WI38 (cell line): Measurements from ENCODE around the gene HIC1.
A peak's percentile ranks its signal among the peaks of the same experiment; 100 is the strongest.

Experiments
- H3K4me3 ChIP-seq: 2 replicates; pipeline ENCODE4 v1.5.1; 2011; ENCODE audit warnings: low read depth, mild to moderate bottlenecking, control low read depth, low read length
- TF ChIP-seq, protein P1 (sequence below): IDR thresholded peaks from 2 replicates; pipeline ENCODE4 v1.5.1; 2012; ENCODE audit warnings: low read depth, mild to moderate bottlenecking, control low read depth, low read length

HIC1 gene

DNA sequence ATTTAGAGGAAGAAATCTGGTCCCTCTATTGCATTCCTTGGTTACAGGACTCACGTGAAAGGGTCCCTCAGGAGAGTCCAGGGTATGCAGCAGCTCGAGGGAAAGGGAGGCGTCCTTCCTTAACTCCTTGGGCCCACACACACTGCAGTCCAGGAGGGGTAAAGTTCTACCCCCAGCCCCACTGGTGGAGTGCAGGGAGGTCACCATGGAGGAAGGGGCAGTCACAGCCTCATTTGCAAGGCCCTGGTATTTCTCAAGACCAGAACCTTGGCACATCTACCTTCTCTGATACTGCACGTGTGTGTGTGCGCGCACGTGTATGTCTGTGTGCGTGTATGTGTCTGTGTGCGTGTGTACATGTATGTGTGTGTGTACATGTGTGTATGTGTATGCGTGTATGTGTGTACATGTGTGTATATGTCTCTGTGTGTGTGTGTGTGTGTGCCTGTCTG, 11.1 kb downstream of the HIC1 start:
- no peak overlapping the region for H3K4me3 ChIP-seq
- TF ChIP-seq, protein P1, sequence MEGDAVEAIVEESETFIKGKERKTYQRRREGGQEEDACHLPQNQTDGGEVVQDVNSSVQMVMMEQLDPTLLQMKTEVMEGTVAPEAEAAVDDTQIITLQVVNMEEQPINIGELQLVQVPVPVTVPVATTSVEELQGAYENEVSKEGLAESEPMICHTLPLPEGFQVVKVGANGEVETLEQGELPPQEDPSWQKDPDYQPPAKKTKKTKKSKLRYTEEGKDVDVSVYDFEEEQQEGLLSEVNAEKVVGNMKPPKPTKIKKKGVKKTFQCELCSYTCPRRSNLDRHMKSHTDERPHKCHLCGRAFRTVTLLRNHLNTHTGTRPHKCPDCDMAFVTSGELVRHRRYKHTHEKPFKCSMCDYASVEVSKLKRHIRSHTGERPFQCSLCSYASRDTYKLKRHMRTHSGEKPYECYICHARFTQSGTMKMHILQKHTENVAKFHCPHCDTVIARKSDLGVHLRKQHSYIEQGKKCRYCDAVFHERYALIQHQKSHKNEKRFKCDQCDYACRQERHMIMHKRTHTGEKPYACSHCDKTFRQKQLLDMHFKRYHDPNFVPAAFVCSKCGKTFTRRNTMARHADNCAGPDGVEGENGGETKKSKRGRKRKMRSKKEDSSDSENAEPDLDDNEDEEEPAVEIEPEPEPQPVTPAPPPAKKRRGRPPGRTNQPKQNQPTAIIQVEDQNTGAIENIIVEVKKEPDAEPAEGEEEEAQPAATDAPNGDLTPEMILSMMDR, result no peak

DNA sequence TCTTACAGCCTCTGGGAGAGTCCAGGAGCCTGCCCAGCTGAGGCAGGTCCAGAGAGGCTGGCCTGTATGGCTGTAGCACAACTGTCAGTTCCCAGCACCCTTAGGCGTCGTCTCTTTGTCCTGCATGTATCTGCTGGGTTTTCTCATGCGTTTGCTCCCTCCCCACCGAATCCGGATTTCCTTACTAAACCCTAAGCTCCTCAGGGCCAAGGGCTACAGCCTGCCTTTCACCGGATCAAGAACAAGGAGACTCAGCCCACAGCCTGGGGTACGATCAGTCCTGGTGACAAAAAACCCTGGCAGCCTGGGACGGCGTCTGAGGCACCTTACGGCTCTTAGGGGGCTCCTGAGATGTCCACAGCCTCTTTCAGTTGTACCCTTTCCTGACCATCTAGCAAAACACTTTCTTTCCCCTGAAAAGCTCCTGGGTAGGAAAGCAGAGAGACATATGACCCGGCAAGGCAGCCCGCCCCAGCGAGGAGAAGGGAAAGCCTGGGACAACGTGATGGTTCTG, 12.2 kb downstream of the HIC1 start:
- TF ChIP-seq, protein P1, result no peak
- no peak overlapping the region for H3K4me3 ChIP-seq

GRCh38 chr17:2067608-2068024, 12.7 kb downstream of the HIC1 start:
- H3K4me3 ChIP-seq, result no peak overlapping the region
- TF ChIP-seq, protein P1, result no peak

DNA sequence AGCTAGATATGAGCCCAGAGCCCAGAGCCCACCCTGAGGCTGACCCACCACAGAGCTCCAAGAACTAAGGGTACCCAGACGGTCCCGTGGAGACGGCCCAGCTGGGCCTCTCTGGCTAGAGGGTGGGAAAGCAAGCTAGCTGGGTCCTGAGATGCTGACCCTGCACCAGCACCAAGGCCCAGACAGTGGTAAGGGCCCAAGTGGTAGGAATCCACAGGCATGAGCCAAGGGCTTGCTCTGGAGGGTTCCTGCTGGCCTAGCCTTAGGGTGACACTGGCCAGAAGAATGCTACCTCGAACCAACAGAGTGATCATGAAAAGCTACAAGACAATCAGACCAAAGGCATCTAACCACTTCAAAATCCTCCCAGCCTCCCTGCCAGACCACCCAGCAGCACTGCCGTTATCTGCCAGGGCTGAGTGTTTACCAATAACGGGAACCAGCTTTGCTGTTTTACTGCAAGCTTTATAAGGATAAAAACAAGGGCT, 13.2 kb downstream of the HIC1 start:
- TF ChIP-seq, protein P1, result peak; percentile 20; the same call in 1 of the 2 replicates

DNA sequence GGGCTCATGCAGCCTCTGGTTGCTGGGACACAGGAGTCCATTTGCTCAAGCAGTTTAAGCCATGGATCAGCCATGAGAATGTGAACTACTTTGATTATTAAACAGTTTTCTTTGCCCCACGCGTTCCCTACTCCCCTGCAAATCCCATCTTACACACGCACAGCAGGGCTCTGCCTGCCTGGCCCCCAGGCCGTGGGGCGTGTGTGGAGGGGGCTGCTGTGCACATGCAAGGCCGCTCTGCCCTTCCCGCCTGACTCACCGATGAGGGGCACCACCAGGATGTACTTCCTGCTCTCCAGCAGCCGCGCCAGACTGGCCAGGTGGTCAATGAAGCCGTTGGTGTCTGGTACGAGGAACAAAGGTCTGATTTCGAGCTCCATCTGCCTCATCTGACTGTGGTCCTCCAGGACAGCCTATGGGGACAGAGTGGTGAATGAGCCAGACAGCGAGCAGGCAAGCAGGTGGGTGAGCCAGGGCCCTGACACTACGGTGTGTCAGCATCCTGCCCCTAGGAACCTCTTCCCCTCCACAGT, 13.7 kb downstream of the HIC1 start:
- H3K4me3 ChIP-seq, result no peak overlapping the region
- TF ChIP-seq, protein P1, result no peak

More for the DNA sequence above, 13.2 kb downstream of the HIC1 start:
- H3K4me3 ChIP-seq, result no peak overlapping the region

DNA sequence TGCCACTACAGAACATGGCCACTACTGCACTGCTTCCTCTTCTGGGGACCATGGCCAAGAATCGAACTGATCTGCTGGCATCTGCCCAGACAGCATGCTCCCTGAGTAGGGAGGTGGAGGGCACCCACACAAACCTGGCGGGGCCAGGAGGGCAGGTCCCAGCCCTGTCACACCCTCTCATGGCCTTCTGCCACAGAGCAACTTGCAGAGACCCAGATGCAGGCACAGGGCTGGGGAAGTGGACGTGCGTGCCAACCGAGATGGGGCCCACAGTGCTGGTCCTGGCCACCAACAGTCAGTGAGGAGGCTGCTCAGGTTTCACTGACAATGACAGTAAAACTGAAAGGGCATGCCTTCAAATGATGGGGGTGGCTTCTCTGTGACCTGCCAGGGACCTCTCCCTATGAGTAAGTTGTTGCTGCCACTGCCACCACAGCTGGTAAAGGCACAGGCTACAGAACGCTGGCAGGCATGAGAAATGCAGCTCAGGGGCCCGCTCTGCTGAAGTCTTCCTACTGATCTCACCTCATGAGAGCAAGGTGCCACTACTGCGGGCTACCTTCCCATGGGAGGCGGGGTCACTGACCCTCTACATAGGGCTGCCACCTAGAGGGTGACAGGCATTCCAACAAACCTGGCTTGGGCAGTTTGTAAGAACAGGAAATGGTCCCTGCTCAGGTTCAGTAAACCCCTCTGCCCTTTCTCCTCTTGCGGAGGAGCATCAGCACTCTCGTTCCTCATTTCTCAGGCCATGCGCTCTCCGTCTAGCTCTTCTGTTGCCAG, 15.5 kb downstream of the HIC1 start:
- no peak overlapping the region for H3K4me3 ChIP-seq
- TF ChIP-seq, protein P1, result no peak

GRCh38 chr17:2071024-2071385, 16.1 kb downstream of the HIC1 start:
- TF ChIP-seq, protein P1, result no peak
- no peak overlapping the region for H3K4me3 ChIP-seq
